ENCODE measurements around the gene THAP5.
A peak's percentile ranks its signal among the peaks of the same experiment; 100 is the strongest.

Gene THAP5

GRCh38 chr7:108569381-108570145, at the start of gene THAP5, which contains the start of gene DNAJB9:
THAP5 (minus strand) TSS chr7:108569706; CDS start chr7:108569569, 137 bp downstream.
DNAJB9 (plus strand) TSS chr7:108569874; CDS start chr7:108571727, 1,853 bp downstream.
- peak; percentile 99 for DNase-seq (ENCODE audit: extremely low read depth in 1 of 2, low read depth in 1 of 2)

GRCh38 chr7:108618056-108618455, 48.5 kb upstream of the THAP5 start:
- no peak for DNase-seq (ENCODE audit: extremely low read depth in 1 of 2, low read depth in 1 of 2)

GRCh38 chr7:108614896-108615295, 45.4 kb upstream of the THAP5 start:
- no peak for DNase-seq (ENCODE audit: extremely low read depth in 1 of 2, low read depth in 1 of 2)

- DNase-seq (ENCODE audit: extremely low read depth in 1 of 2, low read depth in 1 of 2), result no peak
Measured at GRCh38 chr7:108613949-108614381, 44.5 kb upstream of the THAP5 start.

GRCh38 chr7:108613147-108613948, 43.8 kb upstream of the THAP5 start:
- no peak for DNase-seq (ENCODE audit: extremely low read depth in 1 of 2, low read depth in 1 of 2)

- DNase-seq (ENCODE audit: extremely low read depth in 1 of 2, low read depth in 1 of 2), result no peak
Measured at GRCh38 chr7:108611268-108611667, 41.8 kb upstream of the THAP5 start.

- no peak for DNase-seq (ENCODE audit: extremely low read depth in 1 of 2, low read depth in 1 of 2)
Measured at GRCh38 chr7:108609643-108610042, 40.1 kb upstream of the THAP5 start.

GRCh38 chr7:108605559-108606201, 36.2 kb upstream of the THAP5 start:
- no peak for DNase-seq (ENCODE audit: extremely low read depth in 1 of 2, low read depth in 1 of 2)

GRCh38 chr7:108604307-108605077, 35.0 kb upstream of the THAP5 start:
- no peak for DNase-seq (ENCODE audit: extremely low read depth in 1 of 2, low read depth in 1 of 2)

- DNase-seq (ENCODE audit: extremely low read depth in 1 of 2, low read depth in 1 of 2), result no peak
Measured at GRCh38 chr7:108603656-108604306, 34.3 kb upstream of the THAP5 start.

GRCh38 chr7:108600399-108600798, 30.9 kb upstream of the THAP5 start:
- DNase-seq (ENCODE audit: extremely low read depth in 1 of 2, low read depth in 1 of 2), result no peak

GRCh38 chr7:108598914-108599580, 29.5 kb upstream of the THAP5 start:
- DNase-seq (ENCODE audit: extremely low read depth in 1 of 2, low read depth in 1 of 2), result no peak

GRCh38 chr7:108598153-108598552, 28.6 kb upstream of the THAP5 start:
- no peak for DNase-seq (ENCODE audit: extremely low read depth in 1 of 2, low read depth in 1 of 2)

- no peak for DNase-seq (ENCODE audit: extremely low read depth in 1 of 2, low read depth in 1 of 2)
Measured at GRCh38 chr7:108596560-108596959, 27.1 kb upstream of the THAP5 start.

- DNase-seq (ENCODE audit: extremely low read depth in 1 of 2, low read depth in 1 of 2), result no peak
Measured at GRCh38 chr7:108592646-108593201, 23.2 kb upstream of the THAP5 start.

- DNase-seq (ENCODE audit: extremely low read depth in 1 of 2, low read depth in 1 of 2), result no peak
Measured at GRCh38 chr7:108590606-108591005, 21.1 kb upstream of the THAP5 start.

GRCh38 chr7:108589874-108590273, 20.4 kb upstream of the THAP5 start:
- no peak for DNase-seq (ENCODE audit: extremely low read depth in 1 of 2, low read depth in 1 of 2)

- no peak for DNase-seq (ENCODE audit: extremely low read depth in 1 of 2, low read depth in 1 of 2)
Measured at GRCh38 chr7:108589199-108589598, 19.7 kb upstream of the THAP5 start.

- no peak for DNase-seq (ENCODE audit: extremely low read depth in 1 of 2, low read depth in 1 of 2)
Measured at GRCh38 chr7:108586274-108586710, 16.8 kb upstream of the THAP5 start.
